Effector memory CD8-positive, alpha-beta T cell (primary cell): ENCODE measurements around the gene MMP7.
"Not testable (repeated sequence)": the region's sequence is repeated elsewhere in the genome, so short reads cannot be mapped to it uniquely, and the experiment has no call there.

ENCODE experiments used
- ATAC-seq: fragments of 150-1000 bp; cut with Tn5 transposase; replicated peaks from 2 replicates; pipeline ENCODE4 v1.10.0; 2021; ENCODE audit warnings: mild to moderate bottlenecking, moderate library complexity
- DNase-seq, 3 experiments: peaks; one replicate each; pipeline ENCODE4 v3.0.0; 2021
- H3K27ac Mint-ChIP-seq, 2 donors: one replicate each; pipeline ENCODE4 v1.8.0; 2022; ENCODE audit warnings: mild to moderate bottlenecking in 2 of 2, mixed read lengths in 2 of 2, moderate library complexity in 2 of 2
- H3K27me3 Mint-ChIP-seq, 2 donors: one replicate each; pipeline ENCODE4 v1.8.0; 2022; ENCODE audit warnings: mixed read lengths in 2 of 2
- H3K36me3 Mint-ChIP-seq: one replicate; pipeline ENCODE4 v1.8.0; 2022; ENCODE audit warnings: mild to moderate bottlenecking, moderate library complexity, mixed read lengths; ENCODE audit not compliant: insufficient read depth
- H3K4me1 Mint-ChIP-seq, 2 donors: one replicate each; pipeline ENCODE4 v1.8.0; 2022; ENCODE audit warnings: low read depth in 2 of 2, mixed read lengths in 2 of 2
- H3K4me3 Mint-ChIP-seq, 2 donors: one replicate each; pipeline ENCODE4 v1.8.0; 2022; ENCODE audit warnings: mild to moderate bottlenecking in 2 of 2, mixed read lengths in 2 of 2, moderate library complexity in 2 of 2
- H3K9me3 Mint-ChIP-seq, 2 donors: one replicate each; pipeline ENCODE4 v1.8.0; 2022; ENCODE audit warnings: mixed read lengths in 2 of 2

MMP7 gene

DNA sequence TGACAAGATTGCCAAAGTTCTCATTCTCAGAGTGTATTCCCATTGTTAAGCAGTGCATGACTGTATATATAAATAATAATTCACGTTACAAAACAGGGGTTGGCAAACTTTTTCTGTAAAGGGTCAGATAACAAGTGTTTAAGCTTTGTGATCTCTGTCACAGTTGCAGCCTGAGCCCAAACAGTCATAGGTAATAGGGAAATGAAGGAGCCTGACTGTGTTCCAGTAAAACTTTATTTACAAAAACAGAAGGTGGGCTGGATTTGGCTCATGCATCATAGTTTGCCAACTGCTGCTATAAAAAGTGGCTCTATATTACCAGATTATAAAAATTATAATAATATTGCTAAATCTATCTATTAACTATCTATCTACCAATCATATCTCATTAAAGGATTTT, 3.5 kb downstream of the MMP7 start:
- no peak for DNase-seq
- Mint-ChIP-seq H3K4me1 (peaks cover 5% of the 10 kb centered on the region in 2 donors), H3K9me3 (no peaks in the 10 kb centered on the region), H3K36me3 (no peaks in the 10 kb centered on the region), H3K27ac (no peak overlapping the region), H3K4me3 (no peak overlapping the region), H3K27me3 (peaks cover 15 to 18% of the 10 kb centered on the region in 2 donors)
- no peak for ATAC-seq

DNA sequence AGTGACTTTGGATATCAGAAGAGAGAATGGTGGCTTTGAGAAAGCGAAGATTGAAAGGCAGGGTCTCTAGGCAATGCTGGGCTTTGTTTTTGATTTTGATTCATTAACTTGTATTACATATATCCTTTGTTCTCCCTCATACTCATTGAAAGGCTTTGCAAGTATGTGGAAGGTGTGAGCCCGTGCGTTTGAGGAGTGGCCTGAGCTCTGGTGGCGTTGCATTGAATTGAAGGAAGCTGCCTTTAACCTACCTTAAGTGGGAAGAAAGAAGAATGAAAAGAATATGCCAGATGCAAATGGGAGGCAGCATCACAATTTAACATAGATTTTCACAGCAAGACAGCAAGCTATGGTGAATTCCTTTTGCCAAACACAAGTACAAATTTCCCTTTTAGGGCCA, 6.7 kb downstream of the MMP7 start:
- Mint-ChIP-seq H3K4me3 (no peak overlapping the region), H3K27me3 (peaks cover 34 to 36% of the 10 kb centered on the region in 2 donors), H3K36me3 (no peaks in the 10 kb centered on the region), H3K27ac (no peak overlapping the region), H3K9me3 (no peaks in the 10 kb centered on the region), H3K4me1 (peaks cover 5% of the 10 kb centered on the region in 2 donors)
- no peak for ATAC-seq
- DNase-seq = no peak

DNA sequence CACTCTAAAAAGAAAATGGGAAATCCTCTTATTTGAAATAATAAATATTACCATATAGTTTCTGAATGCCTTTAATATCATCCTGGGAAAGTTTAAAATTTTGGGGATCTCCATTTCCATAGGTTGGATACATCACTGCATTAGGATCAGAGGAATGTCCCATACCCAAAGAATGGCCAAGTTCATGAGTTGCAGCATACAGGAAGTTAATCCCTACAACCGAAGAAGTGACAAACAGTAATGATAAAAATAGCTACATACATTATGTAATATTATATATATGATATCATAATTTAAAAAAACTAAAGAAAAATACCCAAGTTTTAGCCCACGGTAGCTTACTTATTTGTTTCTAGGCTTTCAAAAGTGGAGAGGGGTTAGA, 7.4 kb downstream of the MMP7 start:
- no peaks in the 10 kb centered on the region for H3K36me3 Mint-ChIP-seq
- no peak overlapping the region for H3K27ac Mint-ChIP-seq
- H3K4me3 Mint-ChIP-seq = no peak overlapping the region
- no peaks in the 10 kb centered on the region for H3K9me3 Mint-ChIP-seq
- H3K27me3 Mint-ChIP-seq = peaks cover 37 to 41% of the 10 kb centered on the region in 2 donors
- no peak for DNase-seq
- no peak for ATAC-seq
- peaks cover 5% of the 10 kb centered on the region in 2 donors for H3K4me1 Mint-ChIP-seq

DNA sequence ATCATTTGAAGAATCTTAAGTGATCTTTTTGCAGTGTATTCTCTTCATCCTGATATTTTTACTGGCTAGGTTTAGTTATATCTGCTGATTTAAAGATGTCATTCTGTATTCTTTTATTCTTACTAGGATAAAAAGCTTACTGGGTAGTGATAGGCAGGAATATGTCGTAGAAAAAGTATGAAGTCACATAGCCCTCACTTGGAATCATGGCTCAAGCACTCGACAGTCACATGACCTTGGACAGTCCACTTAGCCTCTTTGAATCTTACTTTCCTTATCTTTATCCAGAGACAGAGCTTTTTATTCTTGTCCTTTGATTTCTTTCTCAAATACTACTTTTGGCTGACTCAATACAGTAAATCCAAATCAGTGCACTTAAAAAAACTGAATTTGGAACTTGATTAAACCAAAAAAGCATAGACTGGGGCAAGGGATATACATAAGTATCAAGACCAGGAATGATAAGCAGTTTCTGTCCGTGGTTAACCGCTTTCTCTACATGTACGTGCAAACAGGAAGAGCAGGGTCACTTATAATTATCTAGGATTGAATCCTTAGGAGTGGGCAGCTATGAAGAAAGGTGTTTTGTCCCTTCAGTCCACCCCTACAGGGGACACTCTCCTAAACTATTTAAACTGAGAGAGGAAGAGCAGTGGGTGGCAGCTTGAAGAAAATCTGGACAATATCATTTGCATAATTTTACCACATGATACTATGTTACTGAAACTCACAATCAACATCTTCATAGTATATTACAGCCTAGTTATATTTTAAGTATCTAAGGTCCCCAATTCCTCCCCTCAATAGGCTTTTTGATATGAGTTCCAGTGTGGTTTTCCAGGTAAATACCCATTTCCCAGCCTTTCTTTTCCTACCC, 8.0 kb downstream of the MMP7 start:
- H3K9me3 Mint-ChIP-seq = no peaks in the 10 kb centered on the region
- no peak for DNase-seq
- peaks cover 5% of the 10 kb centered on the region in 2 donors for H3K4me1 Mint-ChIP-seq
- no peaks in the 10 kb centered on the region for H3K36me3 Mint-ChIP-seq
- H3K27ac Mint-ChIP-seq = no peak overlapping the region
- no peak for ATAC-seq
- peaks cover 37 to 42% of the 10 kb centered on the region in 2 donors for H3K27me3 Mint-ChIP-seq
- H3K4me3 Mint-ChIP-seq = no peak overlapping the region

DNA sequence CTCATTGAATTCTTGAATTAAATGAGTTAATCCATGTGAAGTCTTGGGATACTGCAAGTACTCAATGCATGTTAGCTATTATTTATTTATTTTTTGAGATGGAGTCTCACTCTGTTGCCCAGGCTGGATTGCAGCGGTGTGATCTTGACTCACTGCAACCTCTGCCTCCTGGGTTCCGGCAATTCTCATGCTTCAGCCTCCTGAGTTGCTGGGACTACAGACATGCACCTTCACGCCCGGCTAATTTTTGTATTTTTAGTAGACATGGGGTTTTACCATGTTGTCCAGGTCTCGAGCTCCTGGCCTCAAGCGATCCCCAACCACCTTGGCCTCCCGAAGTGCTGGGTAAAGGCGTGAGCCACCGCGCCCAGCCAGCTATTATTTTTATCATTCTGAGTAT, 9.4 kb downstream of the MMP7 start:
- Mint-ChIP-seq H3K36me3 (no peaks in the 10 kb centered on the region), H3K27me3 (peaks cover 37 to 42% of the 10 kb centered on the region in 2 donors), H3K4me1 (peaks cover 5% of the 10 kb centered on the region in 2 donors), H3K4me3 (no peak overlapping the region), H3K27ac (no peak overlapping the region), H3K9me3 (no peaks in the 10 kb centered on the region)
- no peak for ATAC-seq
- no peak for DNase-seq

DNA sequence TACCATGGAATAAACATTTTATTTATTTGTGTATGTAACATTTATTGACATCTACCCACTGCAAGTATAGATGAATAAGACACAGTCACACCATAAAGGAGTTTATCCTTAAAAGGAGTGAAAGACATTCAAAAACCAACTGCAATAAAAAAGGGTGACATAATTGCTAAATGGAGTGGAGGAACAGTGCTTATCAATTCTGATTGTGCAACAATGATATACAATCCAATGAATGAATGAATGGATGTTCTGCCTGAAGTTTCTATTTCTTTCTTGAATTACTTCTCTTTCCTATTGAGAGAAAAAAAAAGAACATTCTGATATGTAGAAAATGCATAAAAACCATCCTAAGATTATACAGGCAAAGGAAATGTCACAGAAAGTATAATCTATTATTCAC, 10.0 kb downstream of the MMP7 start:
- peaks cover 5% of the 10 kb centered on the region in 2 donors for H3K4me1 Mint-ChIP-seq

DNA sequence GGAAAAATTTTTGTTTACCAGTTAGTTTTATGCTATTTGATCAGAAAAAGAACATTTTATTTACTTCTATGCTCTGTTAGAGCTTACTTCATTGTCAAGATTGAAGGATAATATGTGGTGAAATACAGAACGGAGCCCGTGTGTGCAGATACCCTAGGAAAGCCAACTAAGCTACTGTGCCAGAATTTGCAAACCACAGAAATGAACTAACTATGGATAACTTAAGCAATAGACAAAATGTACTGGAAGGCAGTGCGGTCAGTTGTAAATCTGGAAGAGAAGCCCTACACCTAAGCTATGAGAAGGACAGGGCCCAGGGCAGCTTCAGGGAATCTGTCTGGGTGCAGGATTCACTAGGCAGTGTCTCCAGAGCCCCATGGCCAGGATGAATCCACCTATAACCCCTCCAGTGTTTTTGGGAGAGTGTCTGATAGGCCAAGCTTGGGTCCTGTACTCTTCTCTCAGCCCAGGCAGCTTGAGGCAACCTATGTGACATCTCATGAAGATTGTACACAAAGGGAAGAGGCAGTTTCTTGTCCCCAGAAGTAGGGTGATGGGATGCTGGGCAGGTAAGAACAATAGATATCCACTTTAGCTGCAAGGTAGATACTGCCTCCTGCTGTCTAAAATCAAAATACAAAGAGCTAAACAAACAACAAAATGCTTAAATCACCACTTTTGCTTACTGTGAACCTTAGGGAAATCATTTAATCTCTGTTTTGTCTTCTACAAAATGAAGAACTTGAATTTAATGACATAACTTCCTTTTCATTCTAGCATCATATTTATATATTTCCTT, 12.1 kb downstream of the MMP7 start:
- H3K9me3 Mint-ChIP-seq = no peaks in the 10 kb centered on the region
- H3K27ac Mint-ChIP-seq = no peak overlapping the region
- peaks cover 32 to 34% of the 10 kb centered on the region in 2 donors for H3K27me3 Mint-ChIP-seq
- DNase-seq (no peak), ATAC-seq (no peak)
- H3K36me3 Mint-ChIP-seq = no peaks in the 10 kb centered on the region
- H3K4me3 Mint-ChIP-seq = no peak overlapping the region
- H3K4me1 Mint-ChIP-seq = peaks cover 5% of the 10 kb centered on the region in 2 donors

More for the DNA sequence above, 10.0 kb downstream of the MMP7 start:
- no peaks in the 10 kb centered on the region for H3K9me3 Mint-ChIP-seq
- H3K27me3 Mint-ChIP-seq = peaks cover 37 to 42% of the 10 kb centered on the region in 2 donors
- H3K36me3 Mint-ChIP-seq = no peaks in the 10 kb centered on the region
- DNase-seq (no peak), ATAC-seq (no peak)
- no peak overlapping the region for H3K4me3 Mint-ChIP-seq
- no peak overlapping the region for H3K27ac Mint-ChIP-seq

DNA sequence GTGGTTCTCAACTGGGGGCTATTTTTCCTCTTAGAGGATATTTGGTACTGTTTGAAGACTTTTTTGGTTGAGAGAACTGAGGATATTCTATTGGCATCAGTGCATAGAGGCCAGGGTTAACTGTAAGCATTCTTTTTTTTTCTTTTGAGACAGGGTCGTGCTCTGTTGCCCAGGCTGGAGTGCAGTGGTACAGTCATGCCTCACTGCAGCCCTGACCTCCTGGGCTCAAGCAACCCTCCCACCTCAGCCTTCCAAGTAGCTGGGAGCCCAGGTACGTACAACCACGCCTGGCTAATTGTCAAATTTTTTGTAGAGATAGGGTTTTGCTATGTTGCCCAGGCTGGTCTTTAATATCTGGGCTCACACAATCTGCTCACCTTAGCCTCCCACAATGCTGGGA, 12.9 kb downstream of the MMP7 start:
- no peak overlapping the region for H3K4me3 Mint-ChIP-seq
- H3K27ac Mint-ChIP-seq = no peak overlapping the region
- H3K27me3 Mint-ChIP-seq = peaks cover 30 to 33% of the 10 kb centered on the region in 2 donors
- H3K36me3 Mint-ChIP-seq = no peaks in the 10 kb centered on the region
- peaks cover 4% of the 10 kb centered on the region in 2 donors for H3K4me1 Mint-ChIP-seq
- DNase-seq = no peak
- ATAC-seq = no peak
- no peaks in the 10 kb centered on the region for H3K9me3 Mint-ChIP-seq

DNA sequence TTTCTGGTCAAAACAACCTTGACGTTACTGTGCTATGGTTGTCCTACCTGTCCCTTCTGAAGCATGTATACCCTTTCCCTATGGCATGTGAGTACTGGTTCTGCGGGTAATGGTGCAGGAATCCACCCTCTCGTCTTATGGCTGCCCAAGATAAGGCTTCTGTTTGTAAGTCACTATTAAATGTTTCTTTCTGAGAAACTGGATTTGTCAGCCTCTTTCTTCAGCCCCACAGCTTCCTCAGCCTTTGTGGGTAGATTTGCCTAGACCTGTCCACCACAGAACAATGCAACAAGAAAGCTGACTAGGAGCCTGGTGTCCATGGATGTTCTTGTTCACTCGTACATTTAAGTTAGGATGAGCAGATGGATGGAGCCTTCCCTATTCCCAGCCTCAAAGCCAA, 14.4 kb downstream of the MMP7 start:
- H3K27me3 Mint-ChIP-seq = peaks cover 16 to 23% of the 10 kb centered on the region in 2 donors
- ATAC-seq (no peak), DNase-seq (no peak)
- no peak overlapping the region for H3K4me3 Mint-ChIP-seq
- H3K27ac Mint-ChIP-seq = no peak overlapping the region
- no peaks in the 10 kb centered on the region for H3K4me1 Mint-ChIP-seq
- H3K9me3 Mint-ChIP-seq = no peaks in the 10 kb centered on the region
- H3K36me3 Mint-ChIP-seq = no peaks in the 10 kb centered on the region

DNA sequence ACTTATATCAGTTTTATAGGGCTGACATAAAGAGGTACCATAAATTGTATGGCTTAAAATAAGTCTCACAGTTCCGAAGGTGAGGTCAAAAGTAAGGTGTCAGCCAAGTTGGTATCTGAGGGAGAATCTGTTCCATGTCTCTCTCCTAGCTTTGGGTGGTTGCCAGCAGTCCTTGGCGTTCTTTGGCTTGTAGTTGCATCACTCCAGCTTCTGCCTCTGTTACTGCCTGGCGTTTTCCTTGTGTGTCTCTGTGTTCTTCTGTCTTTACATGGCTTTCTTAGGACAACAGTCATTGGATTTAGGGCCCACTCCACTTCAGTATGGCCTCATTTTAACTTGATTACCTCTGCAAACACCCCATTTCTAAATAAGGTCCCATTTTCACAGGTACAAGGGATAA, 16.7 kb downstream of the MMP7 start:
- H3K27ac Mint-ChIP-seq = no peak overlapping the region
- no peak for ATAC-seq
- no peaks in the 10 kb centered on the region for H3K36me3 Mint-ChIP-seq
- peaks cover 4 to 13% of the 10 kb centered on the region in 2 donors for H3K27me3 Mint-ChIP-seq
- H3K9me3 Mint-ChIP-seq = no peaks in the 10 kb centered on the region
- no peak for DNase-seq
- H3K4me1 Mint-ChIP-seq = no peaks in the 10 kb centered on the region
- H3K4me3 Mint-ChIP-seq = no peak overlapping the region

DNA sequence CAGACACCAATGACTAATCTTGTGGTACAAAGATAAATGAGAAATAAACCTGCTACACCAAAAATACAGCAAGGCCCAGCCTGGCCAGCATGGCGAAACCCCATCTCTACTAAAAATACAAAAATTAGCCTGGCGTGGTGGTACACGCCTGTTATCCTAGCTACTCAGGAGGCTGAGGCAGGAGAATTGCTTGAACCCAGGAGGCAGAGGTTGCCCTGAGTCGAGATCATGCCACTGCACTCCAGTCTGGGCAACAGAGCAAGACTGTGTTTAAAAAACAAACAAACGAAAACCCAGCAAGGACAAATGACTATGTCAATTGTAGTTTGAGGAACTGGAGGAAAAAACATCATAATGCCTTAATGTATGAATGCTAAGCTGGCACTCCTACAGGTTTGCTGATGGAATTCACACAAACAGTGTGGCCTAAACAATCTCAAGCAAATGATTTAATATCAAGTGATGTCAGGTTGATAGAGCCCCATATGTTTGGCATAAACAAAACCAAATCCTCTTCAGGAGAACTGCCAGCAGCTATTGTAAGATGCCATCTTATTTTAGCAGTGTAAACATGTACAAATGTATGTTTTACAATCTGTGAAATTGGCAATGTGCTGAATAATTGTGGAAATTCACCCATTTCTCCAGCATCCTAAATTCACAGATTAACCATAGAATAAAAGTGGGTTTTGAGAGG, 20.0 kb downstream of the MMP7 start:
- H3K4me1 Mint-ChIP-seq = no peaks in the 10 kb centered on the region
- no peak for DNase-seq
- no peaks in the 10 kb centered on the region for H3K36me3 Mint-ChIP-seq
- no peak for ATAC-seq
- no peak overlapping the region for H3K27ac Mint-ChIP-seq
- peaks cover 12 to 27% of the 10 kb centered on the region in 2 donors for H3K27me3 Mint-ChIP-seq
- no peaks in the 10 kb centered on the region for H3K9me3 Mint-ChIP-seq
- no peak overlapping the region for H3K4me3 Mint-ChIP-seq

DNA sequence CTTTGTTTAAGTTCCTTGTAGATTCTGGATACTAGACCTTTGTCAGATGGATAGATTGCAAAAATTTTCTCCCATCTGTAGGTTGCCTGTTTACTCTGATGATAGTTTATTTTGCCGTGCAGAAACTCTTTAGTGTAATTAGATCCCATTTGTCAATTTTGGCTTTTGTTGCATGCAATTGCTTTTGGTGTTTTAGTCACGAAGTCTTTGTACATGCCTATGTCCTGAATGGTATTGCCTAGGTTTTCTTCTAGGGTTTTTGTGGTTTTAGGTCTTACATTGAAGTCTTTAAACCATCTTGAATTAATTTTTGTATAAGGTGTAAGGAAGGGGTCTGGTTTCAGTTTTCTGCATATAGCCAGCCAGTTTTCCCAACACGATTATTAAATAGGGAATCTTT, 27.7 kb downstream of the MMP7 start:
- DNase-seq, H3K27ac Mint-ChIP-seq, H3K36me3 Mint-ChIP-seq, H3K9me3 Mint-ChIP-seq, H3K4me3 Mint-ChIP-seq, ATAC-seq, H3K4me1 Mint-ChIP-seq: not testable (repeated sequence)
- H3K27me3 Mint-ChIP-seq = peaks cover 42 to 53% of the 10 kb centered on the region in 2 donors

DNA sequence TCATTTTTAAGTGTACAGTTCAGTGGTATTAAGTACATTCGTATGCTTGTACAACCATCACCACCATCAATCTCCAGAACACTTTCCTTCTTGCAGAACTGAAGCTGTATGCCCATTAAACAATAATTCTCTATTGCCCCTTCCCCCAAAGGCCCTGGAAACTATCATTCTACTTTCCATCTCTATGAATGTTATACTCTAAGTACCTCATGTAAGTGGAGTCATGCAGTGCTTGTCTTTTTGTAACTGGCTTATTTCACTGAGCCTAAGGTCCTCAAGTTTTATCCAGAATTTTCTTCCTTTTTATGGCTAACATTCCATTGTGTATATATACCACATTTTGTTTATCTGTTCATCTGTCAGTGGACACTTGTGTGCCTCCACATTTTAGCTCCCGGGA, 29.7 kb downstream of the MMP7 start:
- Mint-ChIP-seq H3K27me3 (peaks cover 39 to 41% of the 10 kb centered on the region in 2 donors), H3K4me1 (no peaks in the 10 kb centered on the region), H3K36me3 (no peaks in the 10 kb centered on the region), H3K4me3 (no peak overlapping the region), H3K9me3 (no peaks in the 10 kb centered on the region), H3K27ac (no peak overlapping the region)
- DNase-seq = no peak
- no peak for ATAC-seq
